GM20000 (cell line): Measurements from ENCODE around the gene HHIP.

Experiments
- DNase-seq: peaks from one replicate; pipeline ENCODE4 v3.0.0; 2012; ENCODE audit warnings: low spot score
- TF ChIP-seq, protein P1 (sequence below): IDR thresholded peaks from 2 replicates; pipeline ENCODE4 v1.5.1; 2012; ENCODE audit warnings: mild to moderate bottlenecking, control low read depth; ENCODE audit errors: extremely low read depth, missing control alignments

The HHIP gene

DNA sequence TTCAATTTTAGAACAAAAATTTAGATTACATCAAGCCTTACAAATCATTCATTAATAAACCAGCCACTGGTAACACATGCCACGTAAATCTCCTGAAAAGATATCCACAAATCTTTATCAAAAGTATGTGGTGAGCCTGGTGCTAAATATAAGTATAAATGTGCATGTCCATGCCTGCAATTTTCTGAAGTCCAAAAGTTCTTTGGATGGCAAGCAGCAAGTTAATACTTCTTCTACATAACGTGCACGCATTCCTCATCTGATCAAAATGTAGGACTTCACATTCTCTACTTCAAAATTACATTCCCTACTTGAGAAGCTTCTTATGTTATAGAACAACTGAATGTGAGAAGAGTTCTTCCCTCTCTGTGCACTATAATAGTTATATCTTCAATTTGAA, 49.8 kb downstream of the HHIP start:
- TF ChIP-seq, protein P1, sequence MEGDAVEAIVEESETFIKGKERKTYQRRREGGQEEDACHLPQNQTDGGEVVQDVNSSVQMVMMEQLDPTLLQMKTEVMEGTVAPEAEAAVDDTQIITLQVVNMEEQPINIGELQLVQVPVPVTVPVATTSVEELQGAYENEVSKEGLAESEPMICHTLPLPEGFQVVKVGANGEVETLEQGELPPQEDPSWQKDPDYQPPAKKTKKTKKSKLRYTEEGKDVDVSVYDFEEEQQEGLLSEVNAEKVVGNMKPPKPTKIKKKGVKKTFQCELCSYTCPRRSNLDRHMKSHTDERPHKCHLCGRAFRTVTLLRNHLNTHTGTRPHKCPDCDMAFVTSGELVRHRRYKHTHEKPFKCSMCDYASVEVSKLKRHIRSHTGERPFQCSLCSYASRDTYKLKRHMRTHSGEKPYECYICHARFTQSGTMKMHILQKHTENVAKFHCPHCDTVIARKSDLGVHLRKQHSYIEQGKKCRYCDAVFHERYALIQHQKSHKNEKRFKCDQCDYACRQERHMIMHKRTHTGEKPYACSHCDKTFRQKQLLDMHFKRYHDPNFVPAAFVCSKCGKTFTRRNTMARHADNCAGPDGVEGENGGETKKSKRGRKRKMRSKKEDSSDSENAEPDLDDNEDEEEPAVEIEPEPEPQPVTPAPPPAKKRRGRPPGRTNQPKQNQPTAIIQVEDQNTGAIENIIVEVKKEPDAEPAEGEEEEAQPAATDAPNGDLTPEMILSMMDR: no peak
- no peak for DNase-seq

DNA sequence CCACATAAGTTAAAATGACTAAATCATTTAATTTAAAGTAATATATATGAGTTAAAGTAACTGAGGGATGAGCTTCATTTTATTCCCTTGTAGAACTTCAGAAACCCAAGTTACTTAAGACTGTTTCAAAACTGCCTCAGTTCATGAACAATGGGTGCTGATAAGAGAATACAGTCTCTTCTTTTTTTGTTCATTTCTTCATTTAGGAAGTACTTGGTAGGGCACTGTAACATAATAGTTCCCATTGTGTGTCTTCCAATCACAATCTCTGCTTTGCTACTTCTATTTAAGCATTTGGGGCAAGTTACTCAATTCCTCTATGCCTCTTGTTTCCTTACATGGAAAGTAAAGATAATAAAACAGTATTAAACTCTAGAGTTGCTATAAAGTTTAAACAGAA, 50.4 kb downstream of the HHIP start:
- TF ChIP-seq, protein P1: no peak
- no peak for DNase-seq

DNA sequence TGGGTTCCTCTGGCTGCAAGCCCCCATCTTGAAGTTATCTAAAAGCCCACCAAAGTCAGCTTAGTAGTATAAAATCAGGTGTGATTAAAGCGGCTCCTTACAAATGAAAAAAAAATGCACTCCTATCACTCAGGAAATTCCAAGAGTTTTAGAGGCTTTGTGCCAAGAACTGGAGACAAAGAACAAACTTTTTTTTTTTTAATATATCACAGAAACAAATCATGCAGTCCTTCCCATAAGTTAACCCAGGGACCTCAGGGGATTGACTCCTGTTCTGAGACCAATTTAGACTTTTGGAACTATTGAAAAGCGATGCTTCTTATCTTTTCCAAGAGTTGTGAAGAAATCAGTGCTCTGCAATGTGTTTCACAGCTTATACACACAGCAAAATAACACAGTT, 53.6 kb downstream of the HHIP start:
- TF ChIP-seq, protein P1: no peak
- DNase-seq: no peak

DNA sequence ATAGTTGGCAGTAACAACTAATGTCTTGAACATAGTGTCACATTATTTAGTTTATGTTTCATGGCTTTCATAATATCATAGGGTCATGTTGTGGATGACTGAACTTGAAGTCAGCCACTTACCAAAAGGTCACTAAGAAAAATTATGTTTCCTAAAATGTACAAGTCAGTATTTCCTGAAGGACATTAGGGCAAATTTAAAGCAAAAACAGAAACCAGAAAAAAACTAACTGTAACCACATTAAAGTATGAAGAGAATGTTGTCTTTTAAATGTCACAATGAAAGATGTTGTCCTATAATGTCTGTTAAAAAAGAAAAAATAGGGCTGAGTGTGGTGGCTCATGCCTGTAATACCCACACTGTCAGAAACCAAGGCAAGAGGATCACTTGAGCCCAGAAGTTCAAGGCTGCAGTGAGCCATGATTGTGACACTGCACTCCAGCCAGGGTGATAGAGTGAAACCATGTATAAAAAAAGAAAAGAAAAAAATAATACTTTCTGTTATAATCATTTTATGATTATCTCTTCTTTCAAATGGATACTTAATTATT, 55.8 kb downstream of the HHIP start:
- TF ChIP-seq, protein P1: no peak
- no peak for DNase-seq

DNA sequence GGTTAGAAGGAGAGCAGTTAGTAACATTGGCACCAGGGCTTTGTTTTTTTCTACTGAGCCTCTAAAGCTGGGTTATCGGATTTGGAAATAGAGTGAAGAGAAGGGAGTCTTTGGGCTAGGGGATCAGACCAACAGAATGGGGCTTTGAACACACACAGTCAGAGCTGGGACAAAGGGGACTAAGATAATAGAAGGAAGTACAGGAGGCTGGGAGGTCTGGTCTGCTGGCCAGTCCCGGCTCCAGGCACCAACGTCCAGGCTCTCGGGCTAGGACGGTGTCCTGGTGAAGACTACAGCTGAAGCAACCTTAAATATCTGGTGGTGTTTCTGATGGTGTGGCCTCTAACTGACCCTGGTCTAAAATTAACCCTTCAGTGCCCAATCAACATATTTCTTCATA, 57.5 kb downstream of the HHIP start:
- DNase-seq: no peak
- TF ChIP-seq, protein P1: no peak

DNA sequence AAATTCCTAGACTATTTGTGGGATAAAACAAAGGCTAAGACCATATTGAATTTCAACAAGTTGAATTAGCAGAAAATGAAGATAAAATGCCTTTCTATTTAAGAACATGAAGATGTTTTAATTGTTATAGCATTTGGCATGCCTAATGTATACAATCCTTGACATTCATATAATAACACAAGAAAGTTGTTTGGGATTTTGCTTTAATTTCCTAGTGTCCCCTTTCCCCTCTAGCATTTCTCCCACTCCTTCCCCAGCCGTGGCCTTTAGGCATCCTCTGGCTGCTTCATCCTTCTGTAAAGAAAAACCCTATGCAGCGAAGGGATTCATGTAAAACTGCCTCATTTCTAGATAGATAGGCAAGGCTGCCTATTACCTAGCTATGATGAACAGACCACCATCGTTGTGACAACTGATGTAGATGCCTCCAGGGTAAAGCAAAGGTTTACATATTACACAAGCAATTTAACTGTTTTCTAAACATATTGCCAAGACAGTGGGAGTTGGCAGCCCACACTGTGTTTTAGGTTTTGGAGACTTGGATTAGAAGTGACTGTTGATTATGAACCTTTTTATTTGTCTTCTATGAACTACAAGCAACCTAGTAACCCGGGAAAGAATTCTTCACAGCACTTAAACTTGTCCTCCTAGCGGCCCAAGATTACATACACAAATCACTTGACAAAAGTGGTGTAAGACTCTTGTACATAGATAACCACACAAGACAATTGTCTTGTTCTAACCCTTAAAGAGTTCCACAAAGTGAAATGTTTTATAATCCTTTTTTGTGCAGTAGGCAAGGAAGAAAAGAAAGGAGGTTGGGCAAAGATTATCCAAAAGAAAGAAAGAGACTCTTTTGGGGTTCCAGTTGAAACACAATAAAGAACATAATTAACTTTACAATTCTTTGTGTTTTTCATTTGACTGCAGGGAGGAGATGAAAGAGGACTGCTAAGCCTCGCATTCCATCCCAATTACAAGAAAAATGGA, 59.9 kb downstream of the HHIP start:
- DNase-seq: no peak
- TF ChIP-seq, protein P1: no peak

DNA sequence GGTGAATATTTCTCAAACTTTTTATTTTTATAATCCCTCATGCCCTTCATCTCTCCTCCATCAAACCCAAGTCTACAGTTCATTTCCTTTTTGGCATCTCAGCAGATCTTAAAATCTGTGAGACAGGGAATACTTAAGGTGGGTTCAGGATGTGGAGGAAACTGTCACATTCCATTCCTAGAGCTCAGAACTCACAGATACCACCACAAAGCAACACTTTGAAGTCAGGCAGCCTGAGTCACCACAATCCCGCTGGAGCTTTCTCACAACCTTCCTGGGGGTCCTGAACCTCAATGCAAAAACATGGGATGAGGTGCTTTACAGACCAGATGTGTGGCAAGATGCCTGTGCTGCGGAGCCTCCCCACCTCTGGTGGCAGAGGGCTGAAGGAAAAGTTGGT, 63.2 kb downstream of the HHIP start:
- DNase-seq: no peak
- TF ChIP-seq, protein P1: no peak
